ENCODE results near the gene RNF175. TPM values are rescaled to one million over a fixed set of nuclear protein-coding genes. Genes with fewer than 3 reads are reported as not detected.

The RNF175 gene
- total RNA-seq, 1 experiment from 2014 or later, result not detected

DNA sequence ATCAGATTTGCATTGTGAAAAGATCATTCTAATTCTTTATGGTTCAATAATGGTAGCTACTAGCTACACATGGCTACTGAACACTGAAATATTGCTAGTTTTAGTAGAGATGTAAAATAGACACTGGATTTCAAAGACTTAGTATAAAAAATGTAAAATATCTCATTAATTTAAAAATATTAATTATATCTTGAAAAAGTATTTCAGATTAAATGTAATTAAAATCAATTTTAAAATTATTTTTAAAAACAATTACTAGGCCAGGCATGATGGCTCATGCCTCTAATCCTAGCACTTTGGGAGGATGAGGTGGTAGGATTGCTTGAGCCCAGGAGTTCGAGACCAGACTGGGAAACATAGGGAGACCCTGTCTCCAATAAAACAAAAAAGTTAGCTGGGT, 96.2 kb downstream of the RNF175 start:
- Histone ChIP-seq H4K20me1 (ENCODE audit: insufficient read depth) (no peaks in the 10 kb centered on the region), H3K36me3 (ENCODE audit: low read depth) (no peaks in the 10 kb centered on the region), H2AFZ (no peak overlapping the region), H3K4me3 (no peak overlapping the region), H3F3A (ENCODE audit: insufficient read depth, low read depth) (no peaks in the 10 kb centered on the region), H3K79me2 (ENCODE audit: low read depth) (no peaks in the 10 kb centered on the region), H3K27me3 (ENCODE audit: insufficient read depth, low read depth) (no peaks in the 10 kb centered on the region), H3K27ac (no peak overlapping the region), H3K9me3 (ENCODE audit: insufficient read depth, low read depth) (no peaks in the 10 kb centered on the region), H3K4me2 (no peak overlapping the region), H3K9me2 (ENCODE audit: insufficient read depth) (no peaks in the 10 kb centered on the region), H3K4me1 (replicated peaks; ENCODE audit: insufficient read depth) (no peaks in the 10 kb centered on the region)
- intact Hi-C loops (cut with micrococcal nuclease; ENCODE audit: unreplicated experiment), result no loop called here
- CTCF ChIA-PET, result no interaction called here
- TF ChIP-seq, protein P1, sequence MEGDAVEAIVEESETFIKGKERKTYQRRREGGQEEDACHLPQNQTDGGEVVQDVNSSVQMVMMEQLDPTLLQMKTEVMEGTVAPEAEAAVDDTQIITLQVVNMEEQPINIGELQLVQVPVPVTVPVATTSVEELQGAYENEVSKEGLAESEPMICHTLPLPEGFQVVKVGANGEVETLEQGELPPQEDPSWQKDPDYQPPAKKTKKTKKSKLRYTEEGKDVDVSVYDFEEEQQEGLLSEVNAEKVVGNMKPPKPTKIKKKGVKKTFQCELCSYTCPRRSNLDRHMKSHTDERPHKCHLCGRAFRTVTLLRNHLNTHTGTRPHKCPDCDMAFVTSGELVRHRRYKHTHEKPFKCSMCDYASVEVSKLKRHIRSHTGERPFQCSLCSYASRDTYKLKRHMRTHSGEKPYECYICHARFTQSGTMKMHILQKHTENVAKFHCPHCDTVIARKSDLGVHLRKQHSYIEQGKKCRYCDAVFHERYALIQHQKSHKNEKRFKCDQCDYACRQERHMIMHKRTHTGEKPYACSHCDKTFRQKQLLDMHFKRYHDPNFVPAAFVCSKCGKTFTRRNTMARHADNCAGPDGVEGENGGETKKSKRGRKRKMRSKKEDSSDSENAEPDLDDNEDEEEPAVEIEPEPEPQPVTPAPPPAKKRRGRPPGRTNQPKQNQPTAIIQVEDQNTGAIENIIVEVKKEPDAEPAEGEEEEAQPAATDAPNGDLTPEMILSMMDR (conservative IDR thresholded peaks at IDR 0.05), result no peak
- TF ChIP-seq EZH2 (IDR thresholded peaks at IDR 0.05; ENCODE audit: low read depth), result no peak
- POLR2A ChIA-PET (ENCODE audit: unreplicated experiment), result no interaction called here
- DNase-seq, result no peak
- no TSS peak for BruUV-seq (replicated peaks)

DNA sequence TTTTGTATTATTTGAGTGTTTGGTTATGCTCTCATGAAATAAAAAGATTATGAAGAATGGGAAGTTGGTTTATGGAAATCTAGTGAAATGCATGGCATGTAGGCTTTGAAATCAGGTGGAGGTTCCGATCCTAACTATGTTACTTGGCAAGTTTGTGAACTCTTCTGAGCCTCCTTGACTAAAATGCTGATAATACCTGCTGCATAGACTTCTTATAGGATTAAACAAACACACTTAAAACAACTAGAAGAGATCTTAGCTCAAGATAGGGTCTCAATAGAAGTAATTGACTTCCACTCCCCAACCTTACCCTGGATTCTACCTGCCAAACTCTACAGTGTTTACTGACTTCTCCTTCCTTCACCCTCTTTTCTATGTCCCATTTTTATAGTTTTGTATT, 97.9 kb downstream of the RNF175 start:
- no peaks in the 10 kb centered on the region for H3K9me3 ChIP-seq (ENCODE audit: insufficient read depth, low read depth)
- H4K20me1 ChIP-seq (ENCODE audit: insufficient read depth), result no peaks in the 10 kb centered on the region
- DNase-seq, result no peak
- H3F3A ChIP-seq (ENCODE audit: insufficient read depth, low read depth), result no peaks in the 10 kb centered on the region
- no TSS peak for BruUV-seq (replicated peaks)
- CTCF ChIA-PET, result no interaction called here
- no peaks in the 10 kb centered on the region for H3K79me2 ChIP-seq (ENCODE audit: low read depth)
- H3K27ac ChIP-seq, result no peak overlapping the region
- TF ChIP-seq, protein P1 (conservative IDR thresholded peaks at IDR 0.05), result no peak
- no peak for TF ChIP-seq EZH2 (IDR thresholded peaks at IDR 0.05; ENCODE audit: low read depth)
- intact Hi-C loops (cut with micrococcal nuclease; ENCODE audit: unreplicated experiment), result no loop called here
- POLR2A ChIA-PET (ENCODE audit: unreplicated experiment), result no interaction called here
- H2AFZ ChIP-seq, result no peak overlapping the region
- no peaks in the 10 kb centered on the region for H3K36me3 ChIP-seq (ENCODE audit: low read depth)
- no peak overlapping the region for H3K4me3 ChIP-seq
- H3K9me2 ChIP-seq (ENCODE audit: insufficient read depth), result no peaks in the 10 kb centered on the region
- H3K4me1 ChIP-seq (replicated peaks; ENCODE audit: insufficient read depth), result no peaks in the 10 kb centered on the region
- no peak overlapping the region for H3K4me2 ChIP-seq
- no peaks in the 10 kb centered on the region for H3K27me3 ChIP-seq (ENCODE audit: insufficient read depth, low read depth)

DNA sequence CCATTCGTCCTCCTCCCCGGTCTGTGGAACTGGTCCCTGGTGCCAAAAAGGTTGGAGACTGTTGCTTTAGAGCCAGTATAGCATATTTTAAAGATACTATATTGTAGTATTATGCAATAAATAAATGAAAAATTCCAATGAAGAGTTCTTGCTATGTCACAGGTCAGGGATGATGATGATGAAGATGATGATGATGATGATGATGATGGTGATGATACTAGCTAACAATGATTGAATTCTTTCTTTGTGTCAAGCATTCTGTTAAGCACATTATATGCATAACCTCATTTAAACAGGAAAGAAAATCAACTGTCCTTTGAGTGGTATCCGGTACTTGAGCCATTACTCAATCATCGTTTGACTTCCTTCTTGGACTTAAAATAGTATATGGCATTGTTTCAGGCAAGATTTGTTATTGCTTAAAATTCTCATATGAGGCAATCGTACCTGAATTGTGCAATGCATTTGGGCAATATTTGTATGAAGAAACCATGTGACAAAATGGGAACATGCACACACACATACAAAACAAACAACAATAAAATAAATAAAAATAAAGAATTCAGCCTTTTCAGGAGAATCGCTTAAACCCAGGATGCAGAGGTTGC, 98.5 kb downstream of the RNF175 start:
- no peak for TF ChIP-seq EZH2 (IDR thresholded peaks at IDR 0.05; ENCODE audit: low read depth)
- TF ChIP-seq, protein P1 (conservative IDR thresholded peaks at IDR 0.05), result no peak
- Histone ChIP-seq H4K20me1 (ENCODE audit: insufficient read depth) (no peaks in the 10 kb centered on the region), H2AFZ (no peak overlapping the region), H3F3A (ENCODE audit: insufficient read depth, low read depth) (no peaks in the 10 kb centered on the region), H3K4me3 (no peak overlapping the region), H3K79me2 (ENCODE audit: low read depth) (no peaks in the 10 kb centered on the region), H3K9me3 (ENCODE audit: insufficient read depth, low read depth) (no peaks in the 10 kb centered on the region), H3K9me2 (ENCODE audit: insufficient read depth) (no peaks in the 10 kb centered on the region), H3K4me2 (no peak overlapping the region), H3K4me1 (replicated peaks; ENCODE audit: insufficient read depth) (no peaks in the 10 kb centered on the region), H3K36me3 (ENCODE audit: low read depth) (no peaks in the 10 kb centered on the region), H3K27ac (no peak overlapping the region), H3K27me3 (ENCODE audit: insufficient read depth, low read depth) (no peaks in the 10 kb centered on the region)
- BruUV-seq (replicated peaks), result no TSS peak
- ChIA-PET CTCF (no interaction called here), POLR2A (ENCODE audit: unreplicated experiment) (no interaction called here)
- no peak for DNase-seq
- intact Hi-C loops (cut with micrococcal nuclease; ENCODE audit: unreplicated experiment), result no loop called here

Other genes starting within 250 kb of the RNF175 start
- gene TLR2, start 75.7 kb downstream of the RNF175 start, total RNA-seq (2021), result 0.55 and 1.1 TPM in 2 replicates
- not detected in 2 replicates for gene SFRP2, start 29.1 kb upstream of the RNF175 start, total RNA-seq (2021)